Glutamatergic neuron (in vitro differentiated cells): ENCODE data around the gene MMD. TPM values are rescaled to one million over a fixed set of nuclear protein-coding genes. Genes with fewer than 3 reads are reported as not detected.

Experiments used
- DNase-seq: peaks from one replicate; pipeline ENCODE4 v3.0.0; 2022
- H3K27ac Mint-ChIP-seq: one replicate; pipeline ENCODE4 v1.8.0; 2020; ENCODE audit warnings: mild to moderate bottlenecking, mixed read lengths, inconsistent platforms; ENCODE audit not compliant: unreplicated experiment
- H3K27me3 Mint-ChIP-seq: one replicate; pipeline ENCODE4 v1.8.0; 2020; ENCODE audit warnings: mild to moderate bottlenecking, moderate library complexity, mixed read lengths, inconsistent platforms; ENCODE audit not compliant: unreplicated experiment
- H3K36me3 Mint-ChIP-seq: one replicate; pipeline ENCODE4 v1.8.0; 2020; ENCODE audit warnings: mild to moderate bottlenecking, mixed read lengths, inconsistent platforms; ENCODE audit not compliant: unreplicated experiment
- H3K4me1 Mint-ChIP-seq: one replicate; pipeline ENCODE4 v1.8.0; 2020; ENCODE audit warnings: mild to moderate bottlenecking, low read depth, mixed read lengths, inconsistent platforms; ENCODE audit not compliant: unreplicated experiment
- H3K4me3 Mint-ChIP-seq: one replicate; pipeline ENCODE4 v1.8.0; 2020; ENCODE audit warnings: mild to moderate bottlenecking, mixed read lengths, inconsistent platforms; ENCODE audit not compliant: unreplicated experiment
- H3K9me3 Mint-ChIP-seq: one replicate; pipeline ENCODE4 v1.8.0; 2020; ENCODE audit warnings: mild to moderate bottlenecking, moderate library complexity, mixed read lengths, inconsistent platforms; ENCODE audit not compliant: unreplicated experiment
- total RNA-seq: library from RNA; stranded (reverse); fragmentation: NEBNext Ultra II Directional; extraction: Animal tissue kit (Norgen Biotek cat#: 25700); gene quantifications from one replicate; pipeline ENCODE4 v1.2.1, GENCODE V29; 2021; ENCODE audit not compliant: unreplicated experiment
- TF ChIP-seq, protein P1 (sequence below): fragments of 200-600 bp; sonication (generic); IDR thresholded peaks from one replicate; pipeline ENCODE4 v1.5.0; 2021; ENCODE audit not compliant: partially characterized antibody, unreplicated experiment

Gene MMD
- total RNA-seq, 1 donor from 2014 or later: 60.6 TPM

DNA sequence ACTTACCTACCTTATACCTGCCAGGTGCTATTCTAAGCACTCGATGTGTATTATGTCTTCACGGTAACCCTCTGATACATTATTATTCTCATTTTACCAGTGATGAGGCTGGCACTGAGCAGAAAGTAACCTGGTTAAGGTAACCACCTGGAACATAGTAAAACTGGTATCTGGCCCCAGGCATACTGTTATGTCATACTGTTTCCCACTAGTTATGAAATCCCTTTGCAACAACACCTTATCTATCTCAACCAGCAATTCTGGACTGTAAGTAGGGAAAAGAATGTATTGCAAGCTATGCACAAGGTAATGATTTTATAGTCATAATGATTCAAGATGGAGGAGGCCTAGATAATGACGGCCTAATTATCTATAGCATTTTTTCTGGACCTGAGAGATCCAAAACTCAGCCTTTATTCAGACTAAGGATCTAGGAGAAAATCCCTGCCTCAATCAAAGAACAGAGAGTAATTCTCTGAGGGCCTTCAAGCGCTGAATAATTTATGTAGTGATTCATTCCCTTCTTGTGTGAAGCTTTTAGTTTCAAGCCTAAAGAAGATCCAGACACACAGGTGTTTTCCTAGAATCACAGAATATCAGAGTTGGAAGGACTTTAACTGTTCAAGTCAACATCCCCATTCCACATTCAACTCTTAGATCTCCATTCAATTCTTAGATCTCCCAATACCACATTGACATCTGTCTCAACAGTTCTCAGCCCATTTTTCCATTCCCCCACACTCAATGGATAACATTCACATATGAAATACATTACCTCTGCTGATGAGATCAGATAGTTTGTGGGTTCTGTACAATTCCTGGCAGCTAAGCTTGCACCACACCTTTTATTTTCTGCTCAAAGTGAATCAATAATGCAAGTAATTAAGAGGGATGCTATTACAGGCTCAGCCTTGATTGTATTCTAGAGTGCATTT, 14.9 kb upstream of the MMD start:
- peak overlapping the region; percentile 44 for H3K27ac Mint-ChIP-seq
- H3K36me3 Mint-ChIP-seq: no peaks in the 10 kb centered on the region
- H3K4me1 Mint-ChIP-seq: peaks cover 21% of the 10 kb centered on the region
- peak overlapping the region; percentile 51 for H3K4me3 Mint-ChIP-seq
- TF ChIP-seq, protein P1, sequence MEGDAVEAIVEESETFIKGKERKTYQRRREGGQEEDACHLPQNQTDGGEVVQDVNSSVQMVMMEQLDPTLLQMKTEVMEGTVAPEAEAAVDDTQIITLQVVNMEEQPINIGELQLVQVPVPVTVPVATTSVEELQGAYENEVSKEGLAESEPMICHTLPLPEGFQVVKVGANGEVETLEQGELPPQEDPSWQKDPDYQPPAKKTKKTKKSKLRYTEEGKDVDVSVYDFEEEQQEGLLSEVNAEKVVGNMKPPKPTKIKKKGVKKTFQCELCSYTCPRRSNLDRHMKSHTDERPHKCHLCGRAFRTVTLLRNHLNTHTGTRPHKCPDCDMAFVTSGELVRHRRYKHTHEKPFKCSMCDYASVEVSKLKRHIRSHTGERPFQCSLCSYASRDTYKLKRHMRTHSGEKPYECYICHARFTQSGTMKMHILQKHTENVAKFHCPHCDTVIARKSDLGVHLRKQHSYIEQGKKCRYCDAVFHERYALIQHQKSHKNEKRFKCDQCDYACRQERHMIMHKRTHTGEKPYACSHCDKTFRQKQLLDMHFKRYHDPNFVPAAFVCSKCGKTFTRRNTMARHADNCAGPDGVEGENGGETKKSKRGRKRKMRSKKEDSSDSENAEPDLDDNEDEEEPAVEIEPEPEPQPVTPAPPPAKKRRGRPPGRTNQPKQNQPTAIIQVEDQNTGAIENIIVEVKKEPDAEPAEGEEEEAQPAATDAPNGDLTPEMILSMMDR: no peak
- no peaks in the 10 kb centered on the region for H3K27me3 Mint-ChIP-seq
- peaks cover 2% of the 10 kb centered on the region for H3K9me3 Mint-ChIP-seq
- no peak for DNase-seq

- peak overlapping the region; percentile 31 for H3K4me3 Mint-ChIP-seq
- no peaks in the 10 kb centered on the region for H3K27me3 Mint-ChIP-seq
- no peak for DNase-seq
- H3K9me3 Mint-ChIP-seq: peaks cover 2% of the 10 kb centered on the region
- TF ChIP-seq, protein P1: no peak
- no peaks in the 10 kb centered on the region for H3K36me3 Mint-ChIP-seq
- peaks cover 21% of the 10 kb centered on the region for H3K4me1 Mint-ChIP-seq
- H3K27ac Mint-ChIP-seq: peak overlapping the region; percentile 7
Measured at GRCh38 chr17:55435408-55435807, 13.8 kb upstream of the MMD start.

GRCh38 chr17:55434721-55435120, 13.1 kb upstream of the MMD start:
- Mint-ChIP-seq H3K27ac (no peak overlapping the region), H3K36me3 (no peaks in the 10 kb centered on the region), H3K4me3 (no peak overlapping the region), H3K4me1 (peaks cover 21% of the 10 kb centered on the region), H3K27me3 (no peaks in the 10 kb centered on the region), H3K9me3 (peaks cover 2% of the 10 kb centered on the region)
- TF ChIP-seq, protein P1: no peak
- no peak for DNase-seq

- H3K9me3 Mint-ChIP-seq: peaks cover 2% of the 10 kb centered on the region
- no peaks in the 10 kb centered on the region for H3K27me3 Mint-ChIP-seq
- no peak for DNase-seq
- no peak overlapping the region for H3K27ac Mint-ChIP-seq
- H3K4me3 Mint-ChIP-seq: no peak overlapping the region
- peaks cover 21% of the 10 kb centered on the region for H3K4me1 Mint-ChIP-seq
- TF ChIP-seq, protein P1: no peak
- H3K36me3 Mint-ChIP-seq: no peaks in the 10 kb centered on the region
Measured at GRCh38 chr17:55433629-55434422, 12.2 kb upstream of the MMD start.
